HG03103 (cell line): ENCODE data around the gene PAOX.
"Not testable (repeated sequence)": the region's sequence is repeated elsewhere in the genome, so short reads cannot be mapped to it uniquely, and the experiment has no call there.

Experiments
- ATAC-seq: cut with Tn5 transposase; IDR thresholded peaks from one replicate; pipeline ENCODE4 v1.9.1; 2021; ENCODE audit warnings: low read depth; ENCODE audit not compliant: unreplicated experiment

Gene PAOX

GRCh38 chr10:133422807-133423771 lies 44.0 kb downstream of the PAOX start:
- ATAC-seq, result no peak

- ATAC-seq, result not testable (repeated sequence)
Measured at GRCh38 chr10:133424102-133424501, 45.0 kb downstream of the PAOX start.

GRCh38 chr10:133424601-133425000 lies 45.5 kb downstream of the PAOX start, which contains the start of gene SPRN:
Gene SPRN, minus strand, starts transcription at chr10:133424625. Its CDS starts 944 bp downstream, at chr10:133423681.
- ATAC-seq, result not testable (repeated sequence)

GRCh38 chr10:133429571-133429970 lies 50.5 kb downstream of the PAOX start:
- ATAC-seq, result not testable (repeated sequence)

- ATAC-seq, result not testable (repeated sequence)
Measured at GRCh38 chr10:133431888-133432613, 53.0 kb downstream of the PAOX start.

GRCh38 chr10:133432789-133433188 lies 53.7 kb downstream of the PAOX start:
- not testable (repeated sequence) for ATAC-seq

- no peak for ATAC-seq
Measured at GRCh38 chr10:133438711-133439273, 59.7 kb downstream of the PAOX start.

GRCh38 chr10:133439517-133440461 lies 60.7 kb downstream of the PAOX start:
- no peak for ATAC-seq

GRCh38 chr10:133440633-133441285 lies 61.7 kb downstream of the PAOX start:
- ATAC-seq, result no peak
